Measurements from ENCODE around the gene IL5. TPM values are rescaled to one million over a fixed set of nuclear protein-coding genes. Genes with fewer than 3 reads are reported as not detected.

IL5 gene
- total and polyA plus RNA-seq, 4 donors, result 0.50 to 0.86 TPM; not detected in 2

- peak overlapping the region; percentile 81 for H3K4me3 ChIP-seq (ENCODE audit: low read depth, low read length)
- DNase-seq (ENCODE audit: low read depth in 4 of 6, low spot score in 6 of 6), result peak in 2 of 6 donors; percentile 60 to 83
- H3K36me3 ChIP-seq (ENCODE audit: control insufficient read depth, insufficient read depth, low read length), result no peaks in the 10 kb centered on the region
- H3K27me3 ChIP-seq (ENCODE audit: control insufficient read depth, insufficient read depth, low read length), result peaks cover 10% of the 10 kb centered on the region
- WGBS (ENCODE audit: insufficient coverage), result 0% methylated on average over 26 of the region's 30 CpGs
- peaks cover 45% of the 10 kb centered on the region for H3K4me1 ChIP-seq (ENCODE audit: control insufficient read depth, insufficient read depth, low read length)
- no peaks in the 10 kb centered on the region for H3K9me3 ChIP-seq (ENCODE audit: control insufficient read depth, insufficient read depth, low read length)
- H3K27ac ChIP-seq (ENCODE audit: low read depth, low read length), result peak overlapping the region; percentile 91
Measured at GRCh38 chr5:132495667-132496190, 47.6 kb downstream of the IL5 start.

- Histone ChIP-seq H3K27me3 (ENCODE audit: control insufficient read depth, insufficient read depth, low read length) (peaks cover 10% of the 10 kb centered on the region), H3K27ac (ENCODE audit: low read depth, low read length) (no peak overlapping the region), H3K9me3 (ENCODE audit: control insufficient read depth, insufficient read depth, low read length) (no peaks in the 10 kb centered on the region), H3K4me3 (ENCODE audit: low read depth, low read length) (no peak overlapping the region), H3K36me3 (ENCODE audit: control insufficient read depth, insufficient read depth, low read length) (no peaks in the 10 kb centered on the region), H3K4me1 (ENCODE audit: control insufficient read depth, insufficient read depth, low read length) (peaks cover 57% of the 10 kb centered on the region)
- 100% methylated on average over 2 of the region's 2 CpGs for WGBS (ENCODE audit: insufficient coverage)
- DNase-seq (ENCODE audit: low read depth in 4 of 6, low spot score in 6 of 6), result no peak
Measured at GRCh38 chr5:132493821-132494220, 49.5 kb downstream of the IL5 start.

- 82% methylated on average over 2 of the region's 4 CpGs for WGBS (ENCODE audit: insufficient coverage)
- peaks cover 10% of the 10 kb centered on the region for H3K27me3 ChIP-seq (ENCODE audit: control insufficient read depth, insufficient read depth, low read length)
- no peaks in the 10 kb centered on the region for H3K36me3 ChIP-seq (ENCODE audit: control insufficient read depth, insufficient read depth, low read length)
- H3K9me3 ChIP-seq (ENCODE audit: control insufficient read depth, insufficient read depth, low read length), result no peaks in the 10 kb centered on the region
- H3K4me3 ChIP-seq (ENCODE audit: low read depth, low read length), result no peak overlapping the region
- H3K4me1 ChIP-seq (ENCODE audit: control insufficient read depth, insufficient read depth, low read length), result peaks cover 56% of the 10 kb centered on the region
- DNase-seq (ENCODE audit: low read depth in 4 of 6, low spot score in 6 of 6), result no peak
- H3K27ac ChIP-seq (ENCODE audit: low read depth, low read length), result no peak overlapping the region
Measured at GRCh38 chr5:132493241-132493640, 50.1 kb downstream of the IL5 start.

GRCh38 chr5:132492386-132493125 lies 50.8 kb downstream of the IL5 start:
- DNase-seq (ENCODE audit: low read depth in 4 of 6, low spot score in 6 of 6), result no peak
- Histone ChIP-seq H3K27ac (ENCODE audit: low read depth, low read length) (no peak overlapping the region), H3K27me3 (ENCODE audit: control insufficient read depth, insufficient read depth, low read length) (peaks cover 10% of the 10 kb centered on the region), H3K4me3 (ENCODE audit: low read depth, low read length) (no peak overlapping the region), H3K4me1 (ENCODE audit: control insufficient read depth, insufficient read depth, low read length) (peaks cover 50% of the 10 kb centered on the region), H3K36me3 (ENCODE audit: control insufficient read depth, insufficient read depth, low read length) (peaks cover 5% of the 10 kb centered on the region), H3K9me3 (ENCODE audit: control insufficient read depth, insufficient read depth, low read length) (no peaks in the 10 kb centered on the region)
- WGBS (ENCODE audit: insufficient coverage), result no CpG with 5 or more reads among the region's 3 CpGs

Other genes with a start within 250 kb of the IL5 start
- 1 to 10 TPM; 4.0 to 8.7 TPM for gene SLC22A4, start 249.1 kb downstream of the IL5 start, total RNA-seq
- gene SLC22A4, start 249.1 kb downstream of the IL5 start, polyA plus RNA-seq (ENCODE audit: insufficient read length in 2 of 2), result 1 to 10 TPM; 7.4 to 7.9 TPM
- gene SLC22A5, start 173.8 kb downstream of the IL5 start, total RNA-seq, result 1 to 10 TPM; 9.3 to 9.9 TPM
- gene SLC22A5, start 173.8 kb downstream of the IL5 start, polyA plus RNA-seq (ENCODE audit: insufficient read length in 2 of 2), result 10 to 100 TPM; 12.7 to 12.9 TPM
- 1 to 10 TPM; 7.8 to 8.5 TPM for gene IRF1, start 52.7 kb downstream of the IL5 start, total RNA-seq
- gene IRF1, start 52.7 kb downstream of the IL5 start, polyA plus RNA-seq (ENCODE audit: insufficient read length in 2 of 2), result 1 to 10 TPM; 5.8 to 6.9 TPM
- 10 to 100 TPM; 27.7 to 40.5 TPM for gene RAD50, start 13.5 kb upstream of the IL5 start, total RNA-seq
- 10 to 100 TPM; 22.0 to 31.9 TPM for gene RAD50, start 13.5 kb upstream of the IL5 start, polyA plus RNA-seq (ENCODE audit: insufficient read length in 2 of 2)
- gene IL13, start 114.7 kb upstream of the IL5 start, total RNA-seq, result not detected
- gene IL13, start 114.7 kb upstream of the IL5 start, polyA plus RNA-seq (ENCODE audit: insufficient read length in 2 of 2), result under 1 TPM in 1 of 2 donors, not detected in 1; 0.18 TPM
- gene IL4, start 130.5 kb upstream of the IL5 start, total RNA-seq, result not detected
- gene IL4, start 130.5 kb upstream of the IL5 start, polyA plus RNA-seq (ENCODE audit: insufficient read length in 2 of 2), result under 1 TPM in 1 of 2 donors, not detected in 1; 0.43 TPM
- 10 to 100 TPM; 42.3 to 97.6 TPM for gene KIF3A, start 194.0 kb upstream of the IL5 start, total RNA-seq
- 10 to 100 TPM; 84.6 to 88.6 TPM for gene KIF3A, start 194.0 kb upstream of the IL5 start, polyA plus RNA-seq (ENCODE audit: insufficient read length in 2 of 2)
- 1 to 10 TPM in 1 of 2 donors, under 1 TPM in 1; 0.69 to 1.3 TPM for gene CCNI2, start 203.9 kb upstream of the IL5 start, total RNA-seq
- 10 to 100 TPM; 18.5 to 24.0 TPM for gene CCNI2, start 203.9 kb upstream of the IL5 start, polyA plus RNA-seq (ENCODE audit: insufficient read length in 2 of 2)
- 10 to 100 TPM; 67.9 to 83.2 TPM for gene SEPTIN8, start 233.7 kb upstream of the IL5 start, total RNA-seq
- 100 to 1,000 TPM; 131 to 149 TPM for gene SEPTIN8, start 233.7 kb upstream of the IL5 start, polyA plus RNA-seq (ENCODE audit: insufficient read length in 2 of 2)